SH-SY5Y (cell line): Measurements from ENCODE around the gene FAM174C.

ENCODE experiments used
- GATA2 ChIP-seq: IDR thresholded peaks from 2 replicates; pipeline ENCODE4 v1.6.1; 2011; ENCODE audit warnings: mild to moderate bottlenecking, low read depth, low read length
- GATA3 ChIP-seq: IDR thresholded peaks from 2 replicates; pipeline ENCODE4 v1.6.1; 2011; ENCODE audit warnings: low read depth, mild to moderate bottlenecking, low read length, moderate library complexity

- no peak for TF ChIP-seq GATA3
- TF ChIP-seq GATA2: no peak
Observed at GRCh38 chr19:1286487-1287353, 11.4 kb downstream of the FAM174C start.
